Astrocyte (in vitro differentiated cells and primary cell): Measurements from ENCODE around the gene GRIK3. TPM values are rescaled to one million over a fixed set of nuclear protein-coding genes. Genes with fewer than 3 reads are reported as not detected.

Experiments used
- DNase-seq: peaks from one replicate; pipeline ENCODE4 v3.0.0-alpha.2; 2010; ENCODE audit warnings: low read depth
- FAIRE-seq: peaks from 2 replicates; lab custom pipeline; 2011; peaks lifted over from hg19 to GRCh38; lab: Jason Lieb, UNC
- H2AFZ ChIP-seq: 2 replicates; pipeline ENCODE4 v1.6.0; 2012; ENCODE audit warnings: low read depth, low read length, inconsistent platforms
- H3K27ac ChIP-seq: 2 replicates; pipeline ENCODE4 v1.5.1; 2011; ENCODE audit warnings: low read depth, low read length, inconsistent platforms
- H3K27me3 ChIP-seq: 2 replicates; pipeline ENCODE4 v1.6.0; 2011; ENCODE audit warnings: low read length, inconsistent platforms; ENCODE audit not compliant: insufficient read depth
- H3K36me3 ChIP-seq: 2 replicates; pipeline ENCODE4 v1.5.1; 2011; ENCODE audit warnings: low read length, inconsistent platforms; ENCODE audit not compliant: insufficient read depth
- H3K4me1 ChIP-seq: 2 replicates; pipeline ENCODE4 v1.5.1; 2011; ENCODE audit warnings: low read length, inconsistent platforms; ENCODE audit not compliant: insufficient read depth
- H3K4me2 ChIP-seq: 2 replicates; pipeline ENCODE4 v1.6.0; 2012; ENCODE audit warnings: low read length, inconsistent platforms
- H3K4me3 ChIP-seq: 2 replicates; pipeline ENCODE4 v1.5.1; 2011; ENCODE audit warnings: low read depth, mild to moderate bottlenecking, low read length, inconsistent platforms; ENCODE audit not compliant: insufficient read depth
- H3K79me2 ChIP-seq: 2 replicates; pipeline ENCODE4 v1.6.0; 2012; ENCODE audit warnings: mild to moderate bottlenecking, low read length, inconsistent platforms; ENCODE audit not compliant: insufficient read depth
- H3K9ac ChIP-seq: 2 replicates; pipeline ENCODE4 v1.6.0; 2012; ENCODE audit warnings: mild to moderate bottlenecking, low read length, inconsistent platforms
- H3K9me3 ChIP-seq: 2 replicates; pipeline ENCODE4 v1.5.1; 2012; ENCODE audit warnings: low read depth, mild to moderate bottlenecking, low read length, inconsistent platforms; ENCODE audit not compliant: insufficient read depth
- H4K20me1 ChIP-seq: 2 replicates; pipeline ENCODE4 v1.6.0; 2012; ENCODE audit warnings: low read length, inconsistent platforms; ENCODE audit not compliant: insufficient read depth
- H3K27ac Mint-ChIP-seq: one replicate; pipeline ENCODE4 v1.8.0; 2021; ENCODE audit warnings: mild to moderate bottlenecking, mixed read lengths; ENCODE audit not compliant: unreplicated experiment
- H3K27me3 Mint-ChIP-seq: one replicate; pipeline ENCODE4 v1.8.0; 2021; ENCODE audit warnings: low read depth, mixed read lengths; ENCODE audit not compliant: unreplicated experiment
- H3K36me3 Mint-ChIP-seq: one replicate; pipeline ENCODE4 v1.8.0; 2021; ENCODE audit warnings: low read depth, mixed read lengths; ENCODE audit not compliant: unreplicated experiment
- H3K4me1 Mint-ChIP-seq: one replicate; pipeline ENCODE4 v1.8.0; 2021; ENCODE audit warnings: low read depth, mixed read lengths; ENCODE audit not compliant: unreplicated experiment
- H3K4me3 Mint-ChIP-seq: one replicate; pipeline ENCODE4 v1.8.0; 2021; ENCODE audit warnings: mild to moderate bottlenecking, moderate library complexity, mixed read lengths; ENCODE audit not compliant: unreplicated experiment
- H3K9me3 Mint-ChIP-seq: one replicate; pipeline ENCODE4 v1.8.0; 2021; ENCODE audit warnings: mild to moderate bottlenecking, mixed read lengths; ENCODE audit not compliant: unreplicated experiment
- CTCF ChIP-seq: IDR thresholded peaks from 2 replicates; pipeline ENCODE4 v1.5.1; 2011; ENCODE audit warnings: low read depth, mild to moderate bottlenecking, inconsistent platforms, low read length, moderate library complexity; ENCODE audit not compliant: insufficient read depth
- EZH2 ChIP-seq: IDR thresholded peaks from 2 replicates; pipeline ENCODE4 v1.6.1; 2012; ENCODE audit warnings: mild to moderate bottlenecking, low read length, inconsistent platforms; ENCODE audit not compliant: insufficient read depth
- total RNA-seq: library from RNA; stranded (reverse); gene quantifications from 2 replicates; pipeline ENCODE4 v1.2.1, GENCODE V29; 2021

The GRIK3 gene
- total RNA-seq, 1 donor from 2014 or later = 0.16 TPM

- H3K9me3 ChIP-seq = no peaks in the 10 kb centered on the region
- FAIRE-seq (no peak), DNase-seq (no peak)
- peaks cover 37% of the 10 kb centered on the region for H3K27me3 ChIP-seq
- H3K79me2 ChIP-seq = no peaks in the 10 kb centered on the region
- H3K27me3 Mint-ChIP-seq = peaks cover 76% of the 10 kb centered on the region
- no peak overlapping the region for H3K4me3 Mint-ChIP-seq
- H3K36me3 Mint-ChIP-seq = no peaks in the 10 kb centered on the region
- H4K20me1 ChIP-seq = no peaks in the 10 kb centered on the region
- H3K9me3 Mint-ChIP-seq = no peaks in the 10 kb centered on the region
- no peaks in the 10 kb centered on the region for H3K4me1 ChIP-seq
- H3K9ac ChIP-seq = no peak overlapping the region
- no peak overlapping the region for H2AFZ ChIP-seq
- no peak overlapping the region for H3K27ac Mint-ChIP-seq
- peaks cover 4% of the 10 kb centered on the region for H3K4me1 Mint-ChIP-seq
- H3K36me3 ChIP-seq = no peaks in the 10 kb centered on the region
- H3K4me3 ChIP-seq = no peak overlapping the region
- H3K27ac ChIP-seq = no peak overlapping the region
- TF ChIP-seq EZH2 = no peak
- no peak for TF ChIP-seq CTCF
- no peak overlapping the region for H3K4me2 ChIP-seq
These were observed 2.3 kb upstream of the GRIK3 start for GRCh38 chr1:37036667-37037053.

- Histone ChIP-seq H2AFZ (no peak overlapping the region), H3K9me3 (no peaks in the 10 kb centered on the region), H3K9ac (no peak overlapping the region), H3K36me3 (no peaks in the 10 kb centered on the region), H3K4me1 (no peaks in the 10 kb centered on the region), H3K79me2 (no peaks in the 10 kb centered on the region), H3K27me3 (peaks cover 43% of the 10 kb centered on the region), H4K20me1 (no peaks in the 10 kb centered on the region), H3K27ac (no peak overlapping the region), H3K4me3 (no peak overlapping the region), H3K4me2 (no peak overlapping the region)
- peaks cover 76% of the 10 kb centered on the region for H3K27me3 Mint-ChIP-seq
- H3K4me3 Mint-ChIP-seq = no peak overlapping the region
- H3K36me3 Mint-ChIP-seq = no peaks in the 10 kb centered on the region
- H3K9me3 Mint-ChIP-seq = no peaks in the 10 kb centered on the region
- FAIRE-seq = no peak
- peaks cover 4% of the 10 kb centered on the region for H3K4me1 Mint-ChIP-seq
- TF ChIP-seq CTCF = no peak
- TF ChIP-seq EZH2 = no peak
- H3K27ac Mint-ChIP-seq = no peak overlapping the region
- DNase-seq = no peak
These were observed 1.7 kb upstream of the GRIK3 start for GRCh38 chr1:37035796-37036666.

- Mint-ChIP-seq H3K9me3 (no peaks in the 10 kb centered on the region), H3K4me3 (no peak overlapping the region), H3K27ac (no peak overlapping the region), H3K36me3 (no peaks in the 10 kb centered on the region), H3K4me1 (peaks cover 4% of the 10 kb centered on the region), H3K27me3 (peaks cover 76% of the 10 kb centered on the region)
- no peaks in the 10 kb centered on the region for H3K4me1 ChIP-seq
- H3K36me3 ChIP-seq = no peaks in the 10 kb centered on the region
- H2AFZ ChIP-seq = no peak overlapping the region
- H3K9ac ChIP-seq = no peak overlapping the region
- TF ChIP-seq CTCF = no peak
- peak; percentile 56 for TF ChIP-seq EZH2
- H3K27ac ChIP-seq = no peak overlapping the region
- no peaks in the 10 kb centered on the region for H3K79me2 ChIP-seq
- H3K4me3 ChIP-seq = no peak overlapping the region
- no peak for DNase-seq
- FAIRE-seq = no peak
- no peaks in the 10 kb centered on the region for H4K20me1 ChIP-seq
- H3K9me3 ChIP-seq = no peaks in the 10 kb centered on the region
- peaks cover 48% of the 10 kb centered on the region for H3K27me3 ChIP-seq
- no peak overlapping the region for H3K4me2 ChIP-seq
These were observed 838 bp upstream of the GRIK3 start for GRCh38 chr1:37035014-37035691.
